HEK293 (cell line): ENCODE measurements around the gene FCMR.

Experiments
- CTCF ChIA-PET: fragments of 350-600 bp; formaldehyde crosslinking; extraction: SDS; loops from one replicate; lab custom pipeline; 2021; ENCODE audit warnings: antibody characterized with exemption; lab: Yijun Ruan, JAX
- POLR2A ChIA-PET: fragments of 300-600 bp; formaldehyde crosslinking; extraction: SDS; loops from one replicate; lab custom pipeline; 2020; ENCODE audit warnings: antibody characterized with exemption, inconsistent platforms; lab: Yijun Ruan, JAX
- H3K27ac ChIP-seq: fragments of 200-500 bp; sonication (Bioruptor generic); 2 replicates; pipeline ENCODE4 v1.5.1; 2014; ENCODE audit warnings: low read depth, low read length, control low read depth, inconsistent platforms; ENCODE audit errors: extremely low read depth
- H3K36me3 ChIP-seq, 2 experiments: fragments of 200-500 bp in 1 of 2; sonication (Bioruptor generic) in 1 of 2; 1 replicate in 1 of 2; 2 replicates in 1 of 2; pipeline ENCODE4 v1.5.1; 2014 to 2017; ENCODE audit warnings: inconsistent platforms in 2 of 2, low read length in 2 of 2; ENCODE audit not compliant: control insufficient read depth in 2 of 2, insufficient read depth in 1 of 2
- H3K4me1 ChIP-seq: fragments of 200-500 bp; sonication (Bioruptor generic); 2 replicates; pipeline ENCODE4 v1.5.1; 2014; ENCODE audit warnings: mild to moderate bottlenecking, low read length, inconsistent platforms; ENCODE audit not compliant: control insufficient read depth, insufficient read depth
- H3K4me3 ChIP-seq: 2 replicates; pipeline ENCODE4 v1.5.1; 2011; ENCODE audit warnings: low read depth, mild to moderate bottlenecking, control low read depth, low read length, moderate library complexity
- H3K9me3 ChIP-seq: fragments of 200-500 bp; sonication (Bioruptor generic); 2 replicates; pipeline ENCODE4 v1.5.1; 2014; ENCODE audit warnings: low read depth, low read length, inconsistent platforms; ENCODE audit not compliant: control insufficient read depth, insufficient read depth
- BCL11B ChIP-seq: fragments of 450-650 bp; formaldehyde crosslinking; IDR thresholded peaks from 2 replicates; pipeline ENCODE4 v1.5.1; 2016; ENCODE audit warnings: low read depth, missing biosample characterization, missing genetic modification characterization
- PRDM1 ChIP-seq: fragments of 450-650 bp; formaldehyde crosslinking; IDR thresholded peaks from 2 replicates; pipeline ENCODE4; 2016; ENCODE audit warnings: missing biosample characterization, missing genetic modification characterization
- PRDM4 ChIP-seq: fragments of 450-650 bp; formaldehyde crosslinking; IDR thresholded peaks from 2 replicates; pipeline ENCODE4 v1.5.1; 2017; ENCODE audit warnings: missing biosample characterization, missing genetic modification characterization
- REPIN1 ChIP-seq: fragments of 450-650 bp; formaldehyde crosslinking; IDR thresholded peaks from 2 replicates; pipeline ENCODE4 v1.5.1; 2017; ENCODE audit warnings: missing biosample characterization, missing genetic modification characterization, low read depth
- ZBTB1 ChIP-seq: fragments of 450-650 bp; formaldehyde crosslinking; IDR thresholded peaks from 2 replicates; pipeline ENCODE4 v1.5.1; 2016; ENCODE audit warnings: missing biosample characterization, missing genetic modification characterization
- ZBTB8A ChIP-seq: fragments of 450-650 bp; formaldehyde crosslinking; IDR thresholded peaks from 2 replicates; pipeline ENCODE4 v1.5.1; 2016; ENCODE audit warnings: missing biosample characterization, missing genetic modification characterization
- ZNF311 ChIP-seq: fragments of 450-650 bp; formaldehyde crosslinking; IDR thresholded peaks from 2 replicates; pipeline ENCODE4 v1.5.1; 2017; ENCODE audit warnings: missing biosample characterization, missing genetic modification characterization, borderline replicate concordance
- ZNF350 ChIP-seq: fragments of 450-650 bp; formaldehyde crosslinking; IDR thresholded peaks from 2 replicates; pipeline ENCODE4 v1.5.0; 2017; ENCODE audit warnings: missing biosample characterization, mild to moderate bottlenecking, missing genetic modification characterization
- ZNF391 ChIP-seq: fragments of 450-650 bp; formaldehyde crosslinking; IDR thresholded peaks from 2 replicates; pipeline ENCODE4 v1.5.1; 2016; ENCODE audit warnings: low read depth, missing biosample characterization, missing genetic modification characterization, borderline replicate concordance
- ZNF449 ChIP-seq: fragments of 450-650 bp; formaldehyde crosslinking; IDR thresholded peaks from 2 replicates; pipeline ENCODE4 v1.5.1; 2017; ENCODE audit warnings: missing biosample characterization, mild to moderate bottlenecking, missing genetic modification characterization, moderate library complexity
- ZNF513 ChIP-seq: fragments of 450-650 bp; IDR thresholded peaks from 2 replicates; pipeline ENCODE4 v1.5.1; 2018; ENCODE audit warnings: missing biosample characterization, missing genetic modification characterization
- ZNF843 ChIP-seq: fragments of 450-650 bp; formaldehyde crosslinking; IDR thresholded peaks from 2 replicates; pipeline ENCODE4 v1.5.1; 2016; ENCODE audit warnings: missing biosample characterization, missing genetic modification characterization
- ZSCAN18 ChIP-seq: fragments of 450-650 bp; formaldehyde crosslinking; IDR thresholded peaks from 2 replicates; pipeline ENCODE4 v1.5.1; 2016; ENCODE audit warnings: missing biosample characterization, missing genetic modification characterization

The FCMR gene

GRCh38 chr1:206963119-206963712 lies 41.5 kb upstream of the FCMR start:
- ChIA-PET CTCF (interaction anchor here (0.6 to 1.5 kb wide), 5 partner anchors 13 to 51 kb away, joined by 3 read pairs; no protein-coding TSS in a partner anchor), POLR2A (no interaction called here)
- Histone ChIP-seq H3K27ac (no peak overlapping the region), H3K4me3 (no peak overlapping the region), H3K36me3 (no peaks in the 10 kb centered on the region), H3K9me3 (no peaks in the 10 kb centered on the region), H3K4me1 (no peaks in the 10 kb centered on the region)
- no peak for TF ChIP-seq PRDM4 (tag by site-specific recombination)
- no peak for TF ChIP-seq ZNF391 (tag by site-specific recombination)
- no peak for TF ChIP-seq BCL11B (tag by site-specific recombination)

GRCh38 chr1:206962272-206962671 lies 40.5 kb upstream of the FCMR start:
- TF ChIP-seq ZBTB1 (tag by site-specific recombination), result no peak
- TF ChIP-seq, all 188 proteins: peak for 0
- Histone ChIP-seq H3K36me3 (no peaks in the 10 kb centered on the region), H3K4me3 (no peak overlapping the region), H3K4me1 (no peaks in the 10 kb centered on the region), H3K9me3 (no peaks in the 10 kb centered on the region), H3K27ac (no peak overlapping the region)
- ChIA-PET POLR2A (no interaction called here), CTCF (interaction anchor here (0.7 to 1.5 kb wide), 6 partner anchors 13 to 331 kb away, joined by 3 read pairs; no protein-coding TSS in a partner anchor)

- no peak overlapping the region for H3K4me3 ChIP-seq
- H3K9me3 ChIP-seq, result no peaks in the 10 kb centered on the region
- no peak overlapping the region for H3K27ac ChIP-seq
- no peak for TF ChIP-seq REPIN1
- no peak for TF ChIP-seq PRDM1 (tag by site-specific recombination)
- TF ChIP-seq ZNF311 (tag by site-specific recombination), result no peak
- TF ChIP-seq ZSCAN18 (tag by site-specific recombination), result no peak
- no peak for TF ChIP-seq ZNF843
- no peak for TF ChIP-seq ZNF449 (tag by site-specific recombination)
- no peak for TF ChIP-seq ZNF513 (tag by site-specific recombination)
- no peak for TF ChIP-seq ZNF350 (tag by site-specific recombination)
- TF ChIP-seq ZBTB8A (tag by site-specific recombination), result no peak
- ChIA-PET POLR2A (no interaction called here), CTCF (interaction anchor here (0.6 to 1.9 kb wide), 6 partner anchors 12 to 330 kb away, joined by 3 to 4 read pairs (median 3); no protein-coding TSS in a partner anchor)
- no peaks in the 10 kb centered on the region for H3K4me1 ChIP-seq
- no peaks in the 10 kb centered on the region for H3K36me3 ChIP-seq
Measured at GRCh38 chr1:206961668-206962067, 39.9 kb upstream of the FCMR start.
